ENCODE measurements around the gene ATP2B2.
"Not testable (repeated sequence)": the region's sequence is repeated elsewhere in the genome, so short reads cannot be mapped to it uniquely, and the experiment has no call there.

The ATP2B2 gene

DNA sequence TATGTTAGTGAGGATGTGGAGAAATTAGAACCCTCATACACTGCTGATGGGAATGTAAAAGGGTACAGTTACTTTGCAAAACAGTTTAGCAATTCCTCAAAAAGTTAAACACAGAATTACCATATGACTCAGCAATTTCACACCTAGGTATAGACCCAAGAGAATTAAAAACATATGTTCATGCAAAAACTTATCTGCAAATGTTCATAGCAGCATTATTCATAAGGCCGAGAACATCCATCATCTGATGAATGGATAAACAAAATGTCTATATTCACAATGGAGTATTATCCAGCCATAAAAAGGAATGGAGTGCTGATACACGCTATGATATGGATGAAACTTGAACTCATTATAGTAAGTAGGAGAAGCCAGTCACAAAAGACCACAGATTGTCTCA lies 194.8 kb downstream of the ATP2B2 start:
- DNase-seq (ENCODE audit: low read depth in 1 of 2, low spot score in 1 of 2): no peak

DNA sequence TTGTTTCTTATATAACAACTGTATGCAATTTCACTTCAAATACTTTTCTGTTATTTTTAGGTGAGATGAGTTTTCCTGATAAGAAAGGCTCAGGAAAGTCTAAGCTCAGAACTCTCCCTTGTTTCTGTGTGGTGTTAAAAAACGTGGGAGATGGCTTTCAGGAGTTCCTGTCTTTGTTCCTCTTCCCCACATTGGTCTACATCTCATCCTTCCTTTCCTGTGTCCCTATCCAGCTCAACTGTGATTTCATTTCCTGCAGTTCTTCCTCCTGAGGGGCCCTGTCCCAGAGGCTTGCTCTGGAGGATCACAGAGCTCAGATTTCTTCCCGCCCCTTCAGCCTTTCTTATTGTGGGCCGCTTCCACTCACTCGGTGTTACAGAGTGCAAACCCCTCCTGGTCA lies 195.7 kb downstream of the ATP2B2 start:
- no peak for DNase-seq (ENCODE audit: low read depth in 1 of 2, low spot score in 1 of 2)

DNA sequence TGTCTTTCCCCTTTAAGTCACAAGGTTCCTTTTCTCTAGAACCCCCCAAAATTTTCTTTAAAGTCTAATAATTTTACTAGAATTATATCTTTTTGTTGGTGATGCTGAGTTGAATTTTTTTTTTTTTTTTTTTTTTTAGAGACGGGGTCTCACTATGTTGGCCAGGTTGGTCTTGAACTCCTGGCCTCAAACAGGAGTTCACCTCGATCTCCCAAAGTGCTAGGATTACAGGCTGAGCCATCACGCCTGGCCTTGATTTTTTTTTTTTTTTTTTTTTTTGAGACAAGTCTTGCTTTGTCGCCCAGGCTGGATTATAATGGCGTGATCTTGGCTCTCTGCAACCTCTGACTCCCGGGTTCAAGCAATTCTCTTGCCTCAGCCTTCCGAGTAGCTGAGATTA lies 196.7 kb downstream of the ATP2B2 start:
- DNase-seq (ENCODE audit: low read depth in 1 of 2, low spot score in 1 of 2): no peak

DNA sequence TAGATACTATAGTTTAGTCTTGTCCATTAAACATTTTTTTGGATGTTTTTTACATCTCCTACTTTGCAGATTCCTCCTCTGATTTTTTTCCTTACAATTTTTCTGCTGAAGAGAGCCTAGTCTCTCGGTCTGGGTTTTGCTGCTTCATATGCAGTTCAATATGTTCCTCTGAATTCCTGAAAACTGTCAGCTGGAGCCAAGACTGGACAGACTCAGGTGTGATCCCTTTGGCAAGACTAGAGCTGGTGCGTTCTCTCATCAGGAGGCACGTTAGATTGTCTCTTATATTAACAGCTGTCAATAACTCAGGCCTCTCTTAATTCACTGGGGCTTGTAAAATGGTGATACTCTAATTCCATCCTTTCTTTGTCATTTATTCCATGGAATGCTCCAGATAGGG lies 199.2 kb downstream of the ATP2B2 start:
- DNase-seq (ENCODE audit: low read depth in 1 of 2, low spot score in 1 of 2): no peak

DNA sequence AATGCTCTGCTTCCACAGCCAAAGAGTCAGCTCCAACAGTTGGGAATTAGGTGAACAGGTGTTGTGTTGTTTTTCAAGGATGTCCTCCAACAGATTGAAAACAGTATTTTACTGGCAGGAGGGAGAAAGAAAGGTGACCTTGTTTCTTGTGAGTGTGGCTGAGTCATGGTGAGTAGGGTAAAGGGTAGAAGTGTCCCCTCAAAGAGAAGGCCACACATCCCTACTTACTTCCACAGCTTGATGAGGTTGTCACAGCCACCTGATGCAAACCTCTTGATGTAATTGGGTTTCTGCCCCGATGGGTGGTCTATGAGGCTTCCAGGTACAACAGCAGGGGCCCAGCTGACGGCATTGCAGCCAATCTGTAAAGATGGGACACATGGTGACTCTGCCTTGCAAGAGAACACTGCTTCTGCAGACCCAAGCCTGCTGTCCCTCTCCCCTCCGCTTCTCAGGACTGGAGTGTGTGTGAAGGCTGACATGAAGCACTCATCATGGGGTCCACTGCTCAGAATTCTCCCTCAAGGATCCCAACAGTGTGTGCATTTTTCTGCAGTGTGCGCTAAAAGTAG lies 200.0 kb downstream of the ATP2B2 start:
- no peak for DNase-seq (ENCODE audit: low read depth in 1 of 2, low spot score in 1 of 2)

DNA sequence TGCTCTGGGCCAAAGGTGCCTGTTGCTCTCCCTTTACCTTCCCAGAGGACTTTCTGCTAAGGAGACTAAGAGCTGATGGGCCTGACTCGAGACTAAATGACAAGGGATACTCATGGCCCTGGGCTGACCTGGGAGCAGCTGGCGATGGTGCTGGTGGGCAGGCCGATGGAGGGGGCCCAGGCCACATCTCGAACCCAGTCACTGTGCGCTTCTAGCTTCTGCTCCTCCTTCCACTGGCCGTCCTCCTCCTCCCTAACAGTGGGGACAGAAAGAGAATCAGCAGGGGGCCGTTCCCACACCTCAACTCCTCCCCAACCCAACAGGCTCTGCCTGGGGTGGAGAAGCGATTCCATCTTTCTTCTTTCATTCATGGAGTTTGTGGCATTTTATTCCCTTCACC lies 200.5 kb downstream of the ATP2B2 start:
- DNase-seq (ENCODE audit: low read depth in 1 of 2, low spot score in 1 of 2): no peak

DNA sequence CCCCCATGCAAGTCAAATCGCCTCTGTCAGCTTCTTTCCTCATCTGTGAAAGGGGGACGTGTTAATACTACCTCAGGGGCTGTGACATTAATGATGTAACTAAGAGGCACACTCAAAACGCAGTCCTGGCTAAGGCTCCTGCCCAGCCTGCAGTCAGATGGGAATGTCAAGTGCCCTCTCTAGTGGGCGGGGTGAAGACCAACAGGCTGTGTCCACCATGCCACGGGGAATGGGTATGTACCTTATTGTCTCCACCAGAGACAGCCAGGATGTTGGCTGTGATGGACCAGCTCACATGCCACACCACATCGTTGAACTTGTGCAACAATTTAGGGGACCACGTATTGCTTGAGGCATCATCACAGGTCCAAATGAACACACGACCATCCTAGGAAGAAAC lies 201.6 kb downstream of the ATP2B2 start:
- DNase-seq (ENCODE audit: low read depth in 1 of 2, low spot score in 1 of 2): no peak

DNA sequence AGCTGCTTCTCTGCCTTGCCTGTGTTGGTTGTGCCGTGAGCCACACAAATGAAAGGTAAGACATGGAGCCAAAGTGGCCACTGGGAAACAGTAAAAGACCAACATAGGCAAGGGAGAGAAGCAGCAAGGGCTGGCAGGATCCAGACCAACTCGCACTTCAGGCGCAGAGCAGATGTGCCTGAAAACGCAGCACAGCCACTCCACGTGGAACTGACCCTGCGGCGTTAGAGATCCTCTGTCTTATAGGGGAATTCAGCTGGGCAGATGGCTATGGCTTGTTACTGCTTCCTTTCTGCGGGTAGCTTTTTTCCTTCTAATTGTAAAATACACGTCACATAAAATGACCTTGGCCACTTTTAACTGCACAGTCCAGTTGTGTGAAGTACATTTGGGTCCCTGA lies 202.3 kb downstream of the ATP2B2 start:
- DNase-seq (ENCODE audit: low read depth in 1 of 2, low spot score in 1 of 2): no peak

DNA sequence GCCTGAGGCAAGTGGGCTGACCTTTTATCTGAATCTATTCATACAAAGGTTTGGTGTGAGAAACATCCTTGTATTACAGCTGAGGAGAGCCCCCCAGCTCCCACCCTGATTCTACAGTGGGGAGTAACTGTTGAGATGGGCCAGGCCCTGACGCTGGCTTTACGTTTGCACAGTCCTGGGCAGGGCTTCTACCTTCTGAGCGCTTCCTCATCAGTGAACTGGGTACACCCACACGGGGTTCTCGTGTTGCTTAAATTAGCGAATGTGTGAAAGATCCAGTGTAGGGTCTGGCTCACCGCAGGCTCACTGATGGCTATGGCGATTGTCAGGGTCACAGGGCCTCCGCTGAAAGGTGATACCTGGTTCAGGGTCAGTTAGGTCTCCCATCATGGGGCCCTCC lies 205.3 kb downstream of the ATP2B2 start:
- DNase-seq (ENCODE audit: low read depth in 1 of 2, low spot score in 1 of 2): no peak

DNA sequence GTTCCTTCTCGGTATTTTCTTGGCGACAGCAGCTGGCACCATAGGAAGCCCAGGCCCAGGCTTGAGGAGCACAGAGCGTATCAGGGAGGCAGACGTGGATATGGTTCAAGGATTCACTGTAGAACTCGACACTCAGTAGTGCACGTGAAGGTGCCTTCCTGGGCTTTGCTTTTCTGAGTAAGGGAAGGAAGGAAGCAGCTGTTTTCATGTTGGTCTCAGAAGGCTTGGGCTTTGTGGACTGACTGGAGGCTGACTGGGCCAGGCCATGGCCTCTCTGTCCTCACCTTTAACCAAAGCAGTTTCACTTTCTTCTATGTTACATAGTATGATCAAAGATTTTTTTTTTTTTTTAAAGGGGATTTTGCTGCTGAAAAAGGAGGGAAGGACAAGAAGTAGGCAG lies 205.7 kb downstream of the ATP2B2 start:
- DNase-seq (ENCODE audit: low read depth in 1 of 2, low spot score in 1 of 2): no peak

DNA sequence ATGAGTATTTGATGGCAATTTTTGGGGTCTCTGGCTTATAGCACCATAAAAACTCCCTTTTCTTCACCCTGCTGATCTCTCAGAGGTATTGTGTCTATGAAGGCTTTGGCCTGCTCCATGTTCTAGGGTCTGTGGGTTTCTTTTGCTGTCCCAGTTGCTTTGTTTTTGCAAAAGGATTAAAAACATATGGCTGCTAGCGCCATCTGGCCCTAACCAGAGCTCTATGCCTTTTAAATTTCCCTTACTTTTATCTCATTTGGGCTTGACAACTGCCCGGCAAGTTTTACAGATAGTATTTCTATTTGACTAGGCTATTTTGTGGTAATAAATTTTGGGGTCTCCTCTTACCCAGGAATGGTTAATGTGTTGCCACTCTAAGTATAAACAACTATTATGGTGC lies 206.2 kb downstream of the ATP2B2 start:
- no peak for DNase-seq (ENCODE audit: low read depth in 1 of 2, low spot score in 1 of 2)

DNA sequence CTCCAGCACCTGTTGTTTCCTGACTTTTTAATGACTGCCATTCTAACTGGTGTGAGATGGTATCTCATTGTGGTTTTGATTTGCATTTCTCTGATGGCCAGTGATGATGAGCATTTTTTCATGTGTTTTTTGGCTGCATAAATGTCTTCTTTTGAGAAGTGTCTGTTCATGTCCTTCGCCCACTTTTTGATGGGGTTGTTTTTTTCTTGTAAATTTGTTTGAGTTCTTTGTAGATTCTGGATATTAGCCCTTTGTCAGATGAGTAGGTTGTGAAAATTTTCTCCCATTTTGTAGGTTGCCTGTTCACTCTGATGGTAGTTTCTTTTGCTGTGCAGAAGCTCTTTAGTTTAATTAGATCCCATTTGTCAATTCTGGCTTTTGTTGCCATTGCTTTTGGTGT lies 207.3 kb downstream of the ATP2B2 start:
- DNase-seq (ENCODE audit: low read depth in 1 of 2, low spot score in 1 of 2): not testable (repeated sequence)

DNA sequence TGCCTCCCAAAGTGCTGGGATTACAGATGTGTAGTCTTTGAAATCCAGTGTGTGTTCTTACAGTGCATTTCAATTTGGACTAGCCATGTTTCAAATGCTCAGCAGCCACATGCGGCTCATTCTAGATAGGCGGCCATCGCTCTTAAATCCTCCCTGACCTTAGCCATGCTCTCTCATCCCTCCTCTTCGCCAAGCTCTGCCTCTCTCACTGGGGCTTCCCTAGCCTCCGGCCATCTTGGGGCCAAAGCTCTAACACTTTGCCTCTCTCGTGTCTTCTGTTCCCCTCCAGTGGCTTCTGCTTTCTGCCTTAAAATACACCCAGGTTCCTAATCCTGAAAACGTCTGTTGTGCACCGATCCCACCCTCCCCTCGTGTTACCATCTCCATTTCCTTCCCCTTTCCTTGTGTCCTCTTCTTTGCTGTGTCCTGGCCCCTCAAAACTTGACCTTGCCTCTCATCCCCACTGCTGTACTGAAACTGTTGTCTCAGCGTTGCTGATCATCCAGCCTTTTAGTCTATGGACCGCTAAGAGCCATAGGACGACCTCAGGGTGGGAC lies 211.3 kb downstream of the ATP2B2 start:
- DNase-seq (ENCODE audit: low read depth in 1 of 2, low spot score in 1 of 2): no peak

DNA sequence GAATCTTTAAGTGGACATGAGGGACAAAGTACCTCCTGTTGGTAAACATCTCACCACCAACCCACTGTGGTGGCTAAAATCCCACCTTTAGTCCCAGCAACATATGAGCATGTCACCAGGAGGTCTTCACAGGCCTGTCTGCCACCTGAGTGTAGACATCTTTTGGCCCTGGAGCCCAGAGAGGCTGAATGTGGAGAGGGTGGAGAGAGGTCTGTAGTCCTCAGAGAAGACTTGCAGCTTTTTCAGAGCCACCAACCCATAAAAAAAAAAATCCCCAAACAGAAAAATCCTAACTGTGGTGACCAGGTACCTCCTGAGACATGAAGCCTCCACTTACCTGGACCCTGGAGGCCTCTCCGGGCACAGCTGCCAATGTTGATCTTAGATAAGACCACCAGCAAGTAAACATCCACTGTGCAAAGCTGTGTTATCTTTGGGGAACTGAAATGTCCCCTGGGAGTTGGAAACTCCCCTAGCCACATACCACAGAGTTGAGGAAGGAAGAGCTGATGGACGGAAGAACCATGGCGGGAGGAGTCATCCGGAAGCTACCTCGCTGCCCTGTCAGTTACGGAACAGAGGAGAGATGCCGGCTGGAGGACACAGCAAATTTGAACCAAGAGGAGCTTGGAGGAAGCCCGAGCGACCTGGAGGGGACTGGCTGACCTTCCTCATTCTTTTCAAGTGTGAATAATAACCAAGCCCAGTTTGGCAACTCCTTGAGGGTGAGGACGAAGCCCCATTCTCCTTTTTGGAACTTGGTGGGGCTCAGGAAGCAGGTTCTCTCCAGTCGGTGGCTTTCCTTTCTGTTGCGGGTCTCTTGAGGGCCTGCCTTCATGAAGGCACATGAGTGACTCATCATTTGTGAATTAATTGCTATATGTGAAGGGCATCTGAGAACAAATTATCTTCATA lies 212.6 kb downstream of the ATP2B2 start, which contains the start of gene GHRL:
Gene GHRL, minus strand, starts transcription at position 443 of the 915 bp plus-strand sequence. CDS start 2,767 bp downstream, outside the sequence.
- no peak for DNase-seq (ENCODE audit: low read depth in 1 of 2, low spot score in 1 of 2)

DNA sequence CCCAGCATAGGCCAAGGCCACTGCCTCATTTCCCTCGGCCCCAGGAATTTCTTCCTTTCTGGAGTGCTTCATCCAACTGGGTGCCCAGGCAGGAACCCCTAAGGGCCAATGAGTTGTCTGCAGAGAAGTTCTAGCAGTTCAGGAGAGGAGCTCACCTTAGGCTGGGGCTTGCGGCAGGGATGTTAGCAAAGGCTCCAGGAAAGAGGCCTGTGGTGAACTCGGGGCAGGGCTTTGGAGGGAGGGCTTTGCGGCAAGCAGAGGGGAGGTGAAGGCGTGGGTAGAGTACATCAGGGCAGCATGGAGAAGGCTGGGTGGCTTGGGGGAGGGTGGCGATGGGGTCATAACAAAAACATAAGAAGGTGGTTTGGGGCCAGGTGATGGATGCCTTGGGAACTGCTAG lies 213.7 kb downstream of the ATP2B2 start:
- no peak for DNase-seq (ENCODE audit: low read depth in 1 of 2, low spot score in 1 of 2)

DNA sequence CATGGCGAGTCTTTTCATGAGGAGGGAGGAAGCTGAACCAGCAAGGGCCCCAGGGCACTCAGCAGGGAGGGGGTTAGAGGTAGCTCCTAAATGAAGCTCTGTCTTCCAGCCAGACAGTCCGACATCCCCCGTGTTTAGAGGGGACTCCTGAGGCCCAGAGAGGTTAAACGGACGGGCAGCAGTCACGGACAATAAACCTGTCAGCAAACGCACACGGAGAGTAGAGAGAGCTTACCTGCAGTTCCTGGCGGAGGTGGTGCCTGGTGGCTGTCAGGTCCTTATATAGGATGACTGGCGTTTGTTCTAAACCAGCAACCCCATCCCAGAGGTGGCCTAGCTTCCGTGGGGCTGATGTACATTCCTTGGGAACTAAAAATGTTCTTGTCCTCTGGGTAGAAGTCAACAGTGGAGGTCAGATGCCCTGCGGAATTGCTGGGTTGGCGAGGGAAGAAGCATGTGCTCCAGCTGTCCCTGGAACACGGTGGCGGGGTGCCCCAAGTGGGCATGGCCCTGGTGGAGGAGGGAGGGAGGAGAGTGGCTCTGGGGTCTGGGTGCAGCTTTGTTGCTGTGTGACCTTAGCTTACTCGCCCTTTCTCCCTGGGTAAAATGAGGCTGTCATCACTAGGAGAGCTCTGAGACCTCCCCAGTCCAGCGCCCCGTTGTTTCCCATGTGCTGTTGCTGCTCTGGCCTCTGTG lies 214.8 kb downstream of the ATP2B2 start:
- DNase-seq (ENCODE audit: low read depth in 1 of 2, low spot score in 1 of 2): no peak

DNA sequence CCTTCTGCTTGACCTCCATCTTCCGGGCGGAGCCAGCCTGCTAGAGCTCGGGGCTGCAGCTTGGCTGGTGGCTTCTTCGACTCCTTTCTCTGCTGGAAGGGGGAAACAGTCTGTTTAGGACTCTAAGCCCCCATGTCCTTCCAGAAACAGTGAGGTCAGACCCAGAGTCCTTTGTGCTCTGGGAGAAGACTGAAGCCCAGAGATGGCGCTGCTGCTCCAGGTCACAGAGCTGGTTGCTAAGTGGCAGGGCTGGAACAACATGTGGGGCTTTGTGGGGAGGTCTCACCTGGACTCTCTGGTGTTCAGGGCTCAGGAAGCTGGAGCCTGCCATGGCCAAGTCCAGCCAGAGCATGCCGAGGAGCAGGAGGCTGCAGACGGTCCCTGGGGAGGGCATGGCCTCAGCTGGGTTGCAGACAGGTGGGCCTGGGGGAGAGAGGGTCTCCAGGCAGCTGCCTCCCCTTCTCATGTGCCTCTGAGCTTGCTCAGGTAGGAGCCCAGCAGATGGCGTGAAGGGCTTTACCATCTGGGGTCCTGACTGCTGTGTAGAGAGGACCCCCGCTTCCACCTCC lies 215.5 kb downstream of the ATP2B2 start:
- no peak for DNase-seq (ENCODE audit: low read depth in 1 of 2, low spot score in 1 of 2)

DNA sequence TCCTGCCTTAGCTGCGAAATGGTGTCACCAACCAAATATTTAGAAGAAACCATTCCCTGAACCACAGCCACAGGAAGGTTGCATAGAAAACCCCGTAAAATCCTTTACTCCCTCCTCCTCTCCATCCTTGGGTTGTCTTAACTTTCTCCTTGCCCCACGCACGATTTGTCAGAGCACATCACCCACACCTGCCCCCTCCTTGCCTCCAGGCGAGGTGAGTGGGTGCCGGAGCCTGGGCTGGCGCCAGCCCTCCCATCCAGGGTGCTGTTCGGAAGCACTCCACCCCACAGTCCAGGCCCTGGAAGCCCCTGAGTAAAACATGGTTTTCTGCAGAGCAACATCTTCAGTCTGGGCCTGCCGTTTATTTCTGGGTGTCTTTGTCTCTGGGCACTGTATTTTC lies 216.3 kb downstream of the ATP2B2 start:
- no peak for DNase-seq (ENCODE audit: low read depth in 1 of 2, low spot score in 1 of 2)

DNA sequence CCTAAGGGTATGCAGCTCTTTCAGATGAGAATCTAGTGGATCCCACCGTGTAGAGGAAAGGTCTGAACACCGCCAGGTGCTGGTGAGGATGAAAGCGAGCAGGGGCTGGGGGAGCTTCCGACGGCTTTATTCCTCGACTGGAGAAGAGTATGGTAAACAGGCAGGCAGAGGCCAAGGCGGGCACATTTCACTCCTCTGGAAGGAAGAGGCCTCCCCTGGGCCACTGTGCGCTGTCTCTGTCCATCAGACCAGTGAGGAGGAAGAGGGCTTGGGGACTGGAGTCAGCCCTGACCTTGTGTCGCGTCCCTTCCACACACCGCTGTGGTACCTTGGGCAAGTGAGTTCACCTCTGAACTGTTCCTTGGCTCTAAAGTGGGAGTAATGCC lies 216.8 kb downstream of the ATP2B2 start:
- no peak for DNase-seq (ENCODE audit: low read depth in 1 of 2, low spot score in 1 of 2)

DNA sequence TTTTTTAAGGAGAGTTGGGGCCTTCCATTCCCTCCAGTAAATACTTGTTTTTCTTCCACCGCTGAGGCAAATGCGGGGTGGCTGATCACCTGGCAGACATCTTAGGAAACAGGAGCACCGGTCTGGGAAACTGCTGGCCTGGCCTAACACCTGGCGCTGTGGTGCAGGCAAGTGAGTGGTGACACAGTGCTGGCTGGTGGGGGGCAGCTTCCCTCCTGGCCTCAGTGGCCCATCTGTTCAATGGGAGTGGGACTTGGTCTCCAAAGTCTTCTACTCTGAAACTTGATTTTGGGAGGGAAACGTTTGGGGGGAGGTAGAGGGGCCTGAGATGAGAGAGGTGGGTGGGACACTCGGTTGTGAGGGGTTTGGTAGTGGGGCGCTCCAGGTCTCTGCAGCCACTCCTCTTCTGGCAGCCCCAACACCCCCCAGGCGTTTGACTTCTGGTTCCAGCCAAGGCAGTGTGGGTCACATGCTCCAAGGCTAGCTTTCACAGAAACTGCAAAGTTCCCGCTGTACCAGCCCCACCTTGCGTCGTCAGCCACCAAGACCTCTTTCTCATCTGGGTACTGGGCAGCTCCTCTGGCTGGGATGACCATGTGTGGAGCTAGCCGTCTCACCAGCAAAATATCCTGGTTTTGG lies 217.3 kb downstream of the ATP2B2 start:
- no peak for DNase-seq (ENCODE audit: low read depth in 1 of 2, low spot score in 1 of 2)

Data from stimulated activated CD4-positive, alpha-beta T cell treated with anti-CD3 and anti-CD28 coated beads, Interleukin-15, amount 100 ng/mL, for 1 hour (primary cell).